PFSK-1 (cell line): ENCODE data around the gene ZFP36.

Experiments
- FOXP2 ChIP-seq: optimal IDR thresholded peaks from 2 replicates; pipeline ENCODE3; 2011; ENCODE audit warnings: borderline replicate concordance, control low read depth, inconsistent platforms; ENCODE audit not compliant: insufficient read depth; ENCODE audit errors: extremely low read length, extremely low read depth
- POLR2AphosphoS5 ChIP-seq: IDR thresholded peaks from 2 replicates; pipeline ENCODE4 v1.6.1; 2012; ENCODE audit warnings: low read depth, mild to moderate bottlenecking, control low read depth, low read length, moderate library complexity
- REST ChIP-seq, 2 experiments: IDR thresholded peaks; 2 replicates each; pipeline versions ENCODE4 v1.6.1 to v1.8.0; 2011 to 2012; ENCODE audit warnings: low read depth in 2 of 2, low read length in 2 of 2, control low read depth in 1 of 2, inconsistent platforms in 1 of 2, mild to moderate bottlenecking in 1 of 2, moderate library complexity in 1 of 2; ENCODE audit not compliant: insufficient read depth in 1 of 2
- TAF1 ChIP-seq: IDR thresholded peaks from 2 replicates; pipeline ENCODE4 v1.6.1; 2012; ENCODE audit warnings: low read length, control low read depth, borderline replicate concordance; ENCODE audit not compliant: insufficient read depth

- TF ChIP-seq POLR2AphosphoS5 (no peak), TAF1 (no peak), REST (IDR thresholded peaks at IDR 0.05; ENCODE audit: insufficient read depth in 1 of 2, low read depth in 2 of 2, low read length in 2 of 2) (no peak), FOXP2 (no peak)
These were observed 31.8 kb downstream of the ZFP36 start for GRCh38 chr19:39438270-39438934.
